HepG2 (cell line): ENCODE data around the gene EYA2. TPM values are rescaled to one million over a fixed set of nuclear protein-coding genes. Genes with fewer than 3 reads are reported as not detected.

ENCODE experiments used
- ATAC-seq: fragments of 200-7000 bp; cut with Tn5 transposase; 3 replicates; pipeline ENCODE4 v1.9.1; 2020; ENCODE audit warnings: mild to moderate bottlenecking, moderate library complexity
- BruUV-seq: library from RNA; stranded (reverse); fragments of 400-500 nt; replicated peaks from 2 replicates; lab custom pipeline; 2021; lab: Mats Ljungman, UMichigan
- CTCF ChIA-PET: fragments of 300-600 bp; formaldehyde crosslinking; extraction: SDS; loops from one replicate; lab custom pipeline; 2021; ENCODE audit warnings: low total read pairs, inconsistent platforms, low intra/inter-chr PET ratio; lab: Yijun Ruan, JAX
- POLR2A ChIA-PET: fragments of 350-600 bp; sonication (Branson Sonifier 250); formaldehyde crosslinking; loops from one replicate; lab custom pipeline; 2020; ENCODE audit warnings: antibody characterized with exemption, inconsistent platforms; lab: Yijun Ruan, JAX
- DNase-seq: peaks from one replicate; pipeline ENCODE4 v3.0.0-alpha.2; 2015; ENCODE audit warnings: low spot score
- FAIRE-seq: peaks from 3 replicates; lab custom pipeline; 2011; peaks lifted over from hg19 to GRCh38; lab: Jason Lieb, UNC
- H2AFZ ChIP-seq: one replicate; pipeline ENCODE4 v1.6.1; 2011; ENCODE audit warnings: low read length, inconsistent platforms
- H3K27ac ChIP-seq: fragments of 300-600 bp; 3 replicates; pipeline ENCODE4 v1.8.0; 2011; ENCODE audit warnings: mixed run types, mild to moderate bottlenecking, mixed read lengths, low read length, inconsistent platforms; ENCODE audit not compliant: insufficient read depth; ENCODE audit errors: extremely low read length
- H3K27me3 ChIP-seq, 2 experiments: fragments of 200-600 bp in 1 of 2; 2 replicates in 1 of 2; 3 replicates in 1 of 2; pipeline versions ENCODE4 v1.6.0 to v1.8.0; 2011; ENCODE audit warnings: low read length in 2 of 2, mild to moderate bottlenecking in 2 of 2, moderate library complexity in 2 of 2, inconsistent platforms in 1 of 2; ENCODE audit not compliant: insufficient read depth in 2 of 2, control insufficient read depth in 1 of 2
- H3K36me3 ChIP-seq, 2 experiments: fragments of 200-600 bp in 1 of 2; replicated peaks in 1 of 2; 2 replicates in 1 of 2; 3 replicates in 1 of 2; pipeline versions ENCODE4 v1.5.1 to v1.8.0; 2011; ENCODE audit warnings: low read length in 2 of 2, inconsistent platforms in 1 of 2; ENCODE audit not compliant: insufficient read depth in 2 of 2, control insufficient read depth in 1 of 2
- H3K4me1 ChIP-seq: 2 replicates; pipeline ENCODE4 v1.5.1; 2012; ENCODE audit warnings: low read length, inconsistent platforms; ENCODE audit not compliant: insufficient read depth
- H3K4me2 ChIP-seq: 2 replicates; pipeline ENCODE4 v1.6.0; 2011; ENCODE audit warnings: low read depth, low read length, inconsistent platforms
- H3K4me3 ChIP-seq, 3 experiments: fragments of 200-600 bp in 1 of 3; sonication (generic), shearing (Covaris generic) in 1 of 3; replicated peaks in 1 of 3; 2 replicates each; pipeline ENCODE4 v1.5.1; 2011 to 2016; ENCODE audit warnings: low read length in 3 of 3, inconsistent platforms in 2 of 3, low read depth in 2 of 3, mild to moderate bottlenecking in 2 of 3, control low read depth in 1 of 3, mixed read lengths in 1 of 3; ENCODE audit not compliant: insufficient read depth in 1 of 3
- H3K79me2 ChIP-seq: one replicate; pipeline ENCODE4 v1.6.1; 2011; ENCODE audit warnings: low read length, inconsistent platforms; ENCODE audit not compliant: insufficient read depth
- H3K9ac ChIP-seq: 2 replicates; pipeline ENCODE4 v1.6.0; 2011; ENCODE audit warnings: mild to moderate bottlenecking, low read depth, low read length, inconsistent platforms; ENCODE audit not compliant: insufficient read depth
- H3K9me3 ChIP-seq: 2 replicates; pipeline ENCODE4 v1.5.1; 2012; ENCODE audit warnings: mild to moderate bottlenecking, low read length
- H4K20me1 ChIP-seq: 2 replicates; pipeline ENCODE4 v1.6.0; 2011; ENCODE audit warnings: inconsistent platforms, mild to moderate bottlenecking, low read length, moderate library complexity; ENCODE audit not compliant: insufficient read depth
- AKNA ChIP-seq: sonication (generic); formaldehyde crosslinking; IDR thresholded peaks from 2 replicates; pipeline ENCODE4 v1.4.0; 2020; ENCODE audit warnings: missing genetic modification reagents, borderline replicate concordance
- ATF7-NPFF ChIP-seq: sonication (generic); formaldehyde crosslinking; IDR thresholded peaks from 2 replicates; pipeline ENCODE4 v1.8.1; 2023; ENCODE audit warnings: mild to moderate bottlenecking, low read depth, missing genetic modification reagents, moderate library complexity
- IRX3 ChIP-seq: sonication (generic); formaldehyde crosslinking; IDR thresholded peaks from 2 replicates; pipeline ENCODE4 v1.8.1; 2023; ENCODE audit warnings: mild to moderate bottlenecking, low read depth, missing genetic modification reagents, borderline replicate concordance
- NFE2L2 ChIP-seq: fragments of 150-350 bp; IDR thresholded peaks from 2 replicates; pipeline ENCODE4 v1.6.1; 2014; ENCODE audit warnings: low read length
- SNRNP70 ChIP-seq: fragments of 200-400 bp; formaldehyde crosslinking; IDR thresholded peaks from 2 replicates; pipeline ENCODE4 v1.6.1; 2017; ENCODE audit warnings: mild to moderate bottlenecking, low read depth, low read length, moderate library complexity
- ZNF234 ChIP-seq: sonication (generic); formaldehyde crosslinking; conservative IDR thresholded peaks from 2 replicates; pipeline ENCODE4 v1.5.1; 2020; ENCODE audit warnings: mild to moderate bottlenecking, missing genetic modification reagents
- ZNF282 ChIP-seq: fragments of 450-650 bp; IDR thresholded peaks from 2 replicates; pipeline ENCODE4 v1.6.1; 2018; ENCODE audit not compliant: partially characterized antibody
- ZNF543 ChIP-seq: sonication (generic); formaldehyde crosslinking; IDR thresholded peaks from 2 replicates; pipeline ENCODE4 v1.4.0; 2020; ENCODE audit warnings: mild to moderate bottlenecking, missing genetic modification reagents
- ZSCAN21 ChIP-seq: sonication (generic); formaldehyde crosslinking; IDR thresholded peaks from 2 replicates; pipeline ENCODE4 v1.8.0; 2022; ENCODE audit warnings: mild to moderate bottlenecking, missing genetic modification reagents, moderate library complexity, borderline replicate concordance
- WGBS: methylation state at CpG from one replicate; pipeline ENCODE4 v1.1.6; 2017; ENCODE audit warnings: low lambda C conversion rate; 5-methylcytosine and 5-hydroxymethylcytosine counted together
- in situ Hi-C: cut with HindIII; loops from 2 replicates; pipeline ENCODE4 v1.10.0; 2017; ENCODE audit warnings: low pct_unique_long_range_greater_than_20kb; ENCODE audit not compliant: extremely low pct_ligation_motif_present
- intact Hi-C: fragments of 100-400 bp; cut with micrococcal nuclease; formaldehyde crosslinking; loops from one replicate; pipeline ENCODE4 v1.10.0; 2022; ENCODE audit not compliant: unreplicated experiment
- polyA plus RNA-seq, 8 experiments: library from polyadenylated mRNA; depleted of rRNA in 3 of 8; stranded (reverse) in 7 of 8; unstranded in 1 of 8; fragments of >200 nt; fragmentation: Illumina TruSeq in 4 of 8; extraction: Trizol in 4 of 8; gene quantifications; 2 replicates each; pipeline versions ENCODE4 v1.2.1 to v1.2.3, GENCODE V29; 2011 to 2016; ENCODE audit warnings: low read depth in 4 of 8, missing spikeins in 1 of 8, mixed read lengths in 1 of 8; ENCODE audit not compliant: insufficient read depth in 1 of 8
- total RNA-seq, 5 experiments: library from RNA; depleted of rRNA; stranded (reverse); fragments of >200 nt; fragmentation: Illumina TruSeq; extraction: Trizol; gene quantifications; 2 replicates each; pipeline ENCODE4 v1.2.3, GENCODE V29; 2016; ENCODE audit warnings: low read depth in 1 of 5
- TF ChIP-seq, protein P1 (sequence below): IDR thresholded peaks from 2 replicates; pipeline ENCODE4 v1.6.1; 2016; ENCODE audit warnings: control low read depth

Gene EYA2
- total and polyA plus RNA-seq, 2 of the 13 experiments (the other 11 are each of a cell fraction or from before 2014, with no cell fraction given) = not detected

DNA sequence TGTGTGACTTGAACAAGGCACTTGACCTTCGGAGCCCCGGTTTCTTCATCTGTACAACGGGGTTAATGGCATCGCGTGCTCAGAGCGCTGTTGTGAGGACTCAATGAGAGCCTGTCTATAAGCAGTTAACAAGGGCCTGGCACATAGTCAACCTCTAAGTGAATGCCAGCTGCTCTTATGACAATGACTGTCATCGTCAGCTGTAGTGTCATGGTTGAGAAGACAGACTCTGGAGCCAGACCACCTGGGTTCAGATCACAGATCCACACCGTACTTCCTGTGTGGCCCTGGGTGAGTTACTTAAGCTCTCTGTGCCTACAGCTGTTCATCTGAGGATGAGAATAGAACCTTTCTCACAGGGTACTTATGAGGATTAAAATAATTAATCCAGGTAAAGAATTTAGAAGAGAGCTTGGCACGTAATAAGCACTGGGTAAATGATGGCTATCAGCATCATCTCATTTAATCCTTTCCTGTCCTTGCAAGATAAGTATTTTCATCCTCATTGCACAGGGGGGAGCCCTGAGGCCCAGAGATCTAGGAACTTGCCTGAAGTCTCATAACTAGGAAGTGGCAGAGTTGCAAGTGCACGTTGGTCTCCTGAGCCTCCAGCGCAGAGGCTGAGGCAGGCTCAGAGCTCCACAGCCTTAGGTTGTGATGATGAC is 105.3 kb downstream of the EYA2 start:
- Histone ChIP-seq H3K27ac (no peak overlapping the region), H3K4me1 (no peaks in the 10 kb centered on the region), H3K9me3 (no peaks in the 10 kb centered on the region), H3K9ac (no peak overlapping the region), H3K79me2 (no peaks in the 10 kb centered on the region), H3K4me2 (no peak overlapping the region), H3K4me3 (no peak overlapping the region), H2AFZ (no peak overlapping the region), H3K36me3 (no peaks in the 10 kb centered on the region), H3K27me3 (peaks cover 2 to 44% of the 10 kb centered on the region in 2 experiments; a peak in 3 of 5 replicates), H4K20me1 (no peaks in the 10 kb centered on the region)
- FAIRE-seq (no peak), DNase-seq (no peak), ATAC-seq (no peak)
- intact Hi-C loops = no loop called here
- BruUV-seq = no TSS peak
- in situ Hi-C loops = no loop called here
- ChIA-PET POLR2A (no interaction called here), CTCF (no interaction called here)
- 55% methylated on average over 11 of the region's 11 CpGs for WGBS
- TF ChIP-seq NFE2L2 = no peak
- TF ChIP-seq ZSCAN21 (CRISPR knock-in tag) = no peak
- TF ChIP-seq ZNF543 (CRISPR knock-in tag) = no peak
- TF ChIP-seq, protein P1, sequence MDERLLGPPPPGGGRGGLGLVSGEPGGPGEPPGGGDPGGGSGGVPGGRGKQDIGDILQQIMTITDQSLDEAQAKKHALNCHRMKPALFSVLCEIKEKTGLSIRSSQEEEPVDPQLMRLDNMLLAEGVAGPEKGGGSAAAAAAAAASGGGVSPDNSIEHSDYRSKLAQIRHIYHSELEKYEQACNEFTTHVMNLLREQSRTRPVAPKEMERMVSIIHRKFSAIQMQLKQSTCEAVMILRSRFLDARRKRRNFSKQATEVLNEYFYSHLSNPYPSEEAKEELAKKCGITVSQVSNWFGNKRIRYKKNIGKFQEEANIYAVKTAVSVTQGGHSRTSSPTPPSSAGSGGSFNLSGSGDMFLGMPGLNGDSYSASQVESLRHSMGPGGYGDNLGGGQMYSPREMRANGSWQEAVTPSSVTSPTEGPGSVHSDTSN (CRISPR knock-in tag) = no peak
- TF ChIP-seq AKNA (CRISPR knock-in tag) = no peak
- no peak for TF ChIP-seq ZNF282
- no peak for TF ChIP-seq ATF7-NPFF (CRISPR knock-in tag)
- TF ChIP-seq SNRNP70 = no peak
- TF ChIP-seq IRX3 (CRISPR knock-in tag) = no peak
- no peak for TF ChIP-seq ZNF234 (CRISPR knock-in tag)
